IMR-90 (cell line): ENCODE measurements around the gene SART1. TPM values are rescaled to one million over a fixed set of nuclear protein-coding genes. Genes with fewer than 3 reads are reported as not detected.
A peak's percentile ranks its signal among the peaks of the same experiment; 100 is the strongest.

ENCODE experiments used
- ATAC-seq: fragments of 200-7000 bp; cut with Tn5 transposase; 2 replicates; pipeline ENCODE4 v1.9.1; 2020; ENCODE audit warnings: low read depth, mild to moderate bottlenecking, moderate library complexity
- BruUV-seq: library from RNA; stranded (reverse); fragments of 400-500 nt; replicated peaks from 2 replicates; lab custom pipeline; 2021; lab: Mats Ljungman, UMichigan
- CTCF ChIA-PET: fragments of 300-600 bp; formaldehyde crosslinking; extraction: SDS; loops from one replicate; lab custom pipeline; 2021; ENCODE audit warnings: antibody characterized with exemption; lab: Yijun Ruan, JAX
- POLR2A ChIA-PET: fragments of 300-600 bp; sonication (Branson Sonifier 250); formaldehyde crosslinking; loops from one replicate; lab custom pipeline; 2022; ENCODE audit warnings: antibody characterized with exemption; ENCODE audit not compliant: unreplicated experiment; lab: Charles Lee
- DNase-seq: peaks from one replicate; pipeline ENCODE4 v3.0.0; 2013
- H2AFZ ChIP-seq: replicated peaks from 2 replicates; pipeline ENCODE3; 2013; ENCODE audit warnings: low read length, mild to moderate bottlenecking; ENCODE audit not compliant: poor library complexity
- H2AK5ac ChIP-seq: 2 replicates; pipeline ENCODE4 v1.6.1; 2013; ENCODE audit warnings: low read depth, low read length, inconsistent platforms
- H2AK9ac ChIP-seq: replicated peaks from 2 replicates; pipeline ENCODE3; 2013; ENCODE audit warnings: mild to moderate bottlenecking, low read depth, low read length, moderate library complexity; ENCODE audit not compliant: poor library complexity
- H2BK120ac ChIP-seq: 2 replicates; pipeline ENCODE4 v1.6.1; 2013; ENCODE audit warnings: low read depth, low read length, inconsistent platforms
- H2BK15ac ChIP-seq: 3 replicates; pipeline ENCODE4 v1.6.1; 2013; ENCODE audit warnings: low read depth, low read length, inconsistent platforms
- H2BK20ac ChIP-seq: 2 replicates; pipeline ENCODE4 v1.6.1; 2013; ENCODE audit warnings: low read depth, mild to moderate bottlenecking, inconsistent platforms, low read length, moderate library complexity
- H2BK5ac ChIP-seq: 2 replicates; pipeline ENCODE4 v1.6.1; 2013; ENCODE audit warnings: mild to moderate bottlenecking, low read depth, low read length, inconsistent platforms; ENCODE audit not compliant: poor library complexity, severe bottlenecking
- H3K14ac ChIP-seq: replicated peaks from 2 replicates; pipeline ENCODE4 v1.6.1; 2013; ENCODE audit warnings: low read depth, low read length, inconsistent platforms
- H3K18ac ChIP-seq: 2 replicates; pipeline ENCODE4 v1.6.1; 2013; ENCODE audit warnings: low read depth, low read length, control low read depth
- H3K23ac ChIP-seq: 2 replicates; pipeline ENCODE4 v1.6.1; 2013; ENCODE audit warnings: low read depth, low read length, inconsistent platforms
- H3K27ac ChIP-seq: 2 replicates; pipeline ENCODE4 v1.5.1; 2013; ENCODE audit warnings: mild to moderate bottlenecking, control low read depth, low read length; ENCODE audit not compliant: insufficient read depth
- H3K27me3 ChIP-seq: 2 replicates; pipeline ENCODE4 v1.6.1; 2013; ENCODE audit warnings: low read length; ENCODE audit not compliant: control insufficient read depth, insufficient read depth
- H3K36me3 ChIP-seq: 2 replicates; pipeline ENCODE4 v1.6.1; 2013; ENCODE audit warnings: low read length, mixed read lengths; ENCODE audit not compliant: control insufficient read depth, insufficient read depth
- H3K4ac ChIP-seq: 2 replicates; pipeline ENCODE4 v1.6.1; 2013; ENCODE audit warnings: low read depth, low read length, inconsistent platforms
- H3K4me1 ChIP-seq: 2 replicates; pipeline ENCODE4 v1.6.1; 2013; ENCODE audit warnings: low read length, mixed read lengths; ENCODE audit not compliant: control insufficient read depth, insufficient read depth
- H3K4me2 ChIP-seq: 2 replicates; pipeline ENCODE4 v1.6.1; 2013; ENCODE audit warnings: low read depth, mild to moderate bottlenecking, control low read depth, low read length, moderate library complexity
- H3K4me3 ChIP-seq: 2 replicates; pipeline ENCODE4 v1.5.1; 2013; ENCODE audit warnings: low read depth, mild to moderate bottlenecking, control low read depth, low read length, moderate library complexity; ENCODE audit not compliant: insufficient read depth
- H3K56ac ChIP-seq: 2 replicates; pipeline ENCODE4 v1.6.1; 2013; ENCODE audit warnings: low read length, inconsistent platforms; ENCODE audit not compliant: insufficient read depth; ENCODE audit errors: extremely low read depth
- H3K79me1 ChIP-seq, 2 experiments: 2 replicates each; pipeline ENCODE4 v1.6.1; 2013; ENCODE audit warnings: low read length in 2 of 2, inconsistent platforms in 1 of 2, low read depth in 1 of 2
- H3K9ac ChIP-seq: 2 replicates; pipeline ENCODE4 v1.6.1; 2013; ENCODE audit warnings: low read depth, low read length, control low read depth
- H3K9me1 ChIP-seq: 2 replicates; pipeline ENCODE4 v1.6.1; 2013; ENCODE audit warnings: low read length, inconsistent platforms; ENCODE audit not compliant: insufficient read depth
- H3K9me3 ChIP-seq: 2 replicates; pipeline ENCODE4 v1.6.1; 2013; ENCODE audit warnings: low read length; ENCODE audit not compliant: control insufficient read depth, insufficient read depth
- H4K20me1 ChIP-seq: 2 replicates; pipeline ENCODE4 v1.6.1; 2013; ENCODE audit warnings: low read length, inconsistent platforms; ENCODE audit not compliant: insufficient read depth
- H4K5ac ChIP-seq: 2 replicates; pipeline ENCODE4 v1.6.1; 2013; ENCODE audit warnings: mild to moderate bottlenecking, low read depth, low read length, control low read depth
- H4K8ac ChIP-seq, 2 experiments: 2 replicates each; pipeline ENCODE4 v1.6.1; 2013; ENCODE audit warnings: low read depth in 2 of 2, low read length in 2 of 2, control low read depth in 1 of 2, inconsistent platforms in 1 of 2
- H4K91ac ChIP-seq: 2 replicates; pipeline ENCODE4 v1.6.1; 2013; ENCODE audit warnings: low read depth, low read length, inconsistent platforms; ENCODE audit not compliant: insufficient read depth
- BHLHE40 ChIP-seq: fragments of 150-350 bp; IDR thresholded peaks from 2 replicates; pipeline ENCODE4 v1.6.1; 2016; ENCODE audit warnings: mild to moderate bottlenecking, low read depth, low read length
- CHD1 ChIP-seq: IDR thresholded peaks from 2 replicates; pipeline ENCODE4 v1.6.1; 2012; ENCODE audit warnings: low read depth, low read length, improper control_type of control experiment
- NFE2L2 ChIP-seq: fragments of 150-350 bp; IDR thresholded peaks from 2 replicates; pipeline ENCODE4 v1.6.1; 2016; ENCODE audit warnings: low read depth, mild to moderate bottlenecking, low read length
- POLR2A ChIP-seq: IDR thresholded peaks from 2 replicates; pipeline ENCODE4 v1.6.1; 2012; ENCODE audit warnings: mild to moderate bottlenecking, low read depth, low read length
- RCOR1 ChIP-seq: IDR thresholded peaks from 2 replicates; pipeline ENCODE4 v1.6.1; 2012; ENCODE audit warnings: mild to moderate bottlenecking, low read length, improper control_type of control experiment; ENCODE audit not compliant: insufficient replicate concordance
- SMC3 ChIP-seq: fragments of 150-350 bp; IDR thresholded peaks from 2 replicates; pipeline ENCODE4 v1.6.1; 2016; ENCODE audit warnings: low read depth, mild to moderate bottlenecking, antibody characterized with exemption, low read length, moderate library complexity
- USF2 ChIP-seq: fragments of 150-350 bp; IDR thresholded peaks from 2 replicates; pipeline ENCODE4 v1.6.1; 2017; ENCODE audit warnings: mild to moderate bottlenecking, antibody characterized with exemption, low read length, low read depth
- WGBS, 2 experiments: methylation state at CpG; one replicate each; pipeline versions ENCODE4 v1.1.5 to v1.1.7; 2013; ENCODE audit warnings: missing lambda C conversion rate in 2 of 2; ENCODE audit not compliant: insufficient read length in 1 of 2; ENCODE audit errors: extremely low coverage in 2 of 2; 5-methylcytosine and 5-hydroxymethylcytosine counted together
- dilution Hi-C: fragments of 300-500 bp; cut with HindIII; formaldehyde crosslinking; loops from one replicate; pipeline ENCODE4 v1.14.3; 2018; ENCODE audit warnings: low sequenced_read_pairs; ENCODE audit not compliant: unreplicated experiment
- in situ Hi-C: fragments of 300-500 bp; cut with MboI; formaldehyde crosslinking; loops from 3 replicates; pipeline ENCODE4 v1.14.3; 2019; ENCODE audit warnings: low sequenced_read_pairs, inconsistent platforms, mixed read lengths
- intact Hi-C: fragments of 100-400 bp; cut with micrococcal nuclease; formaldehyde crosslinking; loops from 2 replicates; pipeline ENCODE4 v1.10.0; 2022
- polyA plus RNA-seq, 3 experiments: library from polyadenylated mRNA; depleted of rRNA; stranded (reverse); fragments of >200 nt; gene quantifications; 2 replicates each; pipeline ENCODE4 v1.2.3, GENCODE V29; 2012; ENCODE audit warnings: low replicate concordance in 1 of 3
- total RNA-seq: library from RNA; depleted of rRNA; stranded (reverse); fragments of >200 nt; gene quantifications from 2 replicates; pipeline ENCODE4 v1.2.3, GENCODE V29; 2012
- TF ChIP-seq, protein P1 (sequence below): conservative IDR thresholded peaks from 2 replicates; pipeline ENCODE4 v1.5.1; 2012; ENCODE audit warnings: mild to moderate bottlenecking, low read depth, low read length, improper control_type of control experiment

The SART1 gene
- total and polyA plus RNA-seq, 2 of the 4 experiments (the other 2 are of a cell fraction): 25.5 to 43.5 TPM

DNA sequence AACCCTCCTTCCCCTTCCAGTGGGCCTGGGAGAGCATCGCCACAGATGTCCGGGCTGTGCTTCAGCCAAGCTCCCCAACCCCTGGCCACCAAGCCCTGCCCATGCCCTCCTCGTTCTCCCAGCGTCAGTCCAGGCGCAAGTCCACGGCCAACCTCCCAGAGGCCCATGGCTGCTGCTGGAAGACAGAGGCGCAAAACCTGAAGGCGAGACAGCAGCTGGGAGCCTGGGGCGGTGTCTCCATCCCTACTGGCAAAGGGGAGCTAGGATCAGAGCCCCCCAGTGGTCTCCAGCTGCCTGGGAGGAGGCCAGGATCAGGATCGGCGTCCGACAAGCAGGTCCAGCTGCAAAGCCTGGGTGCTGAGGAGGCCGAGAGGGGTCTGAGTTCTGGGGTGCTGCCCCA, 14.4 kb upstream of the SART1 start:
- Histone ChIP-seq H4K91ac (no peak overlapping the region), H3K56ac (no peak overlapping the region), H3K9me1 (peaks cover 4% of the 10 kb centered on the region), H3K79me1 (peaks cover 0 to 5% of the 10 kb centered on the region in 2 experiments; a peak in 1 of 4 replicates), H3K36me3 (no peaks in the 10 kb centered on the region), H2AK5ac (no peak overlapping the region), H4K20me1 (no peaks in the 10 kb centered on the region), H2BK120ac (no peak overlapping the region), H2AK9ac (no peak overlapping the region), H3K4ac (no peak overlapping the region), H2BK5ac (no peak overlapping the region), H3K18ac (no peak overlapping the region), H3K4me3 (no peak overlapping the region), H3K4me2 (no peak overlapping the region), H3K4me1 (no peaks in the 10 kb centered on the region), H3K9ac (no peak overlapping the region), H4K8ac (no peak overlapping the region), H4K5ac (no peak overlapping the region), H2BK15ac (no peak overlapping the region), H2AFZ (peak overlapping the region; percentile 14), H3K27ac (no peak overlapping the region), H3K27me3 (peaks cover 3% of the 10 kb centered on the region; the same call in 1 of the 2 replicates), H3K23ac (no peak overlapping the region), H3K9me3 (no peaks in the 10 kb centered on the region), H2BK20ac (no peak overlapping the region), H3K14ac (no peak overlapping the region)
- CTCF ChIA-PET: interaction anchor here (1.1 kb wide), 1 partner anchor 59 kb away, joined by 3 read pairs; the partner anchor contains the start of gene FIBP
- dilution Hi-C loops (no loop called here), intact Hi-C loops (no loop called here), in situ Hi-C loops (no loop called here)
- ATAC-seq: no peak
- no peak for DNase-seq
- no TSS peak for BruUV-seq
- 61% methylated on average over 5 of the region's 13 CpGs; no CpG with 5 or more reads in 1 of the 2 experiments for WGBS, 2 experiments
- TF ChIP-seq BHLHE40 (no peak), CHD1 (no peak), POLR2A (no peak), RCOR1 (no peak), NFE2L2 (no peak), USF2 (no peak), SMC3 (no peak)
- TF ChIP-seq, protein P1, sequence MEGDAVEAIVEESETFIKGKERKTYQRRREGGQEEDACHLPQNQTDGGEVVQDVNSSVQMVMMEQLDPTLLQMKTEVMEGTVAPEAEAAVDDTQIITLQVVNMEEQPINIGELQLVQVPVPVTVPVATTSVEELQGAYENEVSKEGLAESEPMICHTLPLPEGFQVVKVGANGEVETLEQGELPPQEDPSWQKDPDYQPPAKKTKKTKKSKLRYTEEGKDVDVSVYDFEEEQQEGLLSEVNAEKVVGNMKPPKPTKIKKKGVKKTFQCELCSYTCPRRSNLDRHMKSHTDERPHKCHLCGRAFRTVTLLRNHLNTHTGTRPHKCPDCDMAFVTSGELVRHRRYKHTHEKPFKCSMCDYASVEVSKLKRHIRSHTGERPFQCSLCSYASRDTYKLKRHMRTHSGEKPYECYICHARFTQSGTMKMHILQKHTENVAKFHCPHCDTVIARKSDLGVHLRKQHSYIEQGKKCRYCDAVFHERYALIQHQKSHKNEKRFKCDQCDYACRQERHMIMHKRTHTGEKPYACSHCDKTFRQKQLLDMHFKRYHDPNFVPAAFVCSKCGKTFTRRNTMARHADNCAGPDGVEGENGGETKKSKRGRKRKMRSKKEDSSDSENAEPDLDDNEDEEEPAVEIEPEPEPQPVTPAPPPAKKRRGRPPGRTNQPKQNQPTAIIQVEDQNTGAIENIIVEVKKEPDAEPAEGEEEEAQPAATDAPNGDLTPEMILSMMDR: no peak
- POLR2A ChIA-PET: no interaction called here
